K562 (cell line): ENCODE measurements around the gene UBAP1L. TPM values are rescaled to one million over a fixed set of nuclear protein-coding genes. Genes with fewer than 3 reads are reported as not detected.

ENCODE experiments used
- CTCFL ChIP-seq: IDR thresholded peaks from 2 replicates; pipeline ENCODE4 v1.6.1; 2011; ENCODE audit warnings: borderline replicate concordance, low read depth, mild to moderate bottlenecking, moderate library complexity, low read length; ENCODE audit not compliant: insufficient read depth, poor library complexity, severe bottlenecking
- CXXC5 ChIP-seq: fragments of 250-450 bp; sonication (Bioruptor Pico); IDR thresholded peaks from 2 replicates; pipeline ENCODE4 v1.8.0; 2022; ENCODE audit warnings: inconsistent platforms, mild to moderate bottlenecking, moderate library complexity
- FOXK1 ChIP-seq: sonication (generic); formaldehyde crosslinking; IDR thresholded peaks from 2 replicates; pipeline ENCODE4 v1.8.0; 2022; ENCODE audit warnings: missing genetic modification reagents, mild to moderate bottlenecking, borderline replicate concordance
- KDM1A ChIP-seq, 2 experiments: fragments of 450-650 bp; IDR thresholded peaks; 2 replicates each; pipeline ENCODE4 v1.6.1; 2016; ENCODE audit warnings: mild to moderate bottlenecking in 2 of 2
- KLF6 ChIP-seq: fragments of 250-450 bp; sonication (Bioruptor Pico); IDR thresholded peaks from 2 replicates; pipeline ENCODE4 v1.4.0; 2020; ENCODE audit warnings: mild to moderate bottlenecking, moderate library complexity, borderline replicate concordance
- PHF21A ChIP-seq: fragments of 450-650 bp; IDR thresholded peaks from 2 replicates; pipeline ENCODE4 v1.6.1; 2017; ENCODE audit warnings: low read depth, borderline replicate concordance
- POLR2H ChIP-seq: IDR thresholded peaks from 2 replicates; pipeline ENCODE4 v1.6.1; 2016; ENCODE audit warnings: missing genetic modification characterization, low read depth, mild to moderate bottlenecking, control low read depth, missing compliant biosample characterization, moderate library complexity
- RAD21 ChIP-seq, 2 experiments: fragments of 250-450 bp in 1 of 2; fragments of 450-650 bp in 1 of 2; sonication (Bioruptor Pico) in 1 of 2; formaldehyde crosslinking in 1 of 2; IDR thresholded peaks in 1 of 2; conservative IDR thresholded peaks in 1 of 2; 2 replicates each; pipeline versions ENCODE4 v1.4.0 to v1.8.0; 2020 to 2022; ENCODE audit warnings: mild to moderate bottlenecking in 2 of 2, moderate library complexity in 1 of 2
- REST ChIP-seq, 2 experiments: fragments of 450-650 bp; formaldehyde crosslinking in 1 of 2; IDR thresholded peaks; 2 replicates each; pipeline versions ENCODE4 v1.4.0 to v1.6.1; 2014 to 2020; ENCODE audit warnings: mild to moderate bottlenecking in 2 of 2, borderline replicate concordance in 1 of 2, low read depth in 1 of 2
- SMC3 ChIP-seq: conservative IDR thresholded peaks from 2 replicates; pipeline ENCODE4 v1.6.1; 2011; ENCODE audit warnings: low read depth, low read length, improper control_type of control experiment; ENCODE audit not compliant: insufficient read depth
- ZNF12 ChIP-seq: sonication (generic); formaldehyde crosslinking; IDR thresholded peaks from 2 replicates; pipeline ENCODE4 v1.4.0; 2020; ENCODE audit warnings: mild to moderate bottlenecking, missing genetic modification reagents
- polyA plus RNA-seq, 8 experiments: library from polyadenylated mRNA; depleted of rRNA in 4 of 8; stranded (reverse) in 5 of 8; unstranded in 3 of 8; fragments of >200 nt; fragmentation: Nextera tagmentation in 2 of 8; fragmentation: Illumina TruSeq in 1 of 8; extraction: Ambion mirVana in 2 of 8; extraction: Trizol in 1 of 8; gene quantifications; 2 replicates each; pipeline versions ENCODE4 v1.2.1 to v1.2.3, GENCODE V29; 2011 to 2014; ENCODE audit warnings: inconsistent platforms in 1 of 8, missing spikeins in 1 of 8
- total RNA-seq, 7 experiments: library from RNA; depleted of rRNA in 6 of 7; stranded (reverse); fragments of >200 nt in 6 of 7; fragmentation: Illumina TruSeq in 2 of 7; extraction: Trizol in 2 of 7; gene quantifications; 2 replicates each; pipeline versions ENCODE4 v1.2.1 to v1.2.3, GENCODE V29; 2011 to 2021; ENCODE audit warnings: low replicate concordance in 1 of 7

UBAP1L gene
- total and polyA plus RNA-seq, 9 of the 15 experiments (the other 6 are each of a cell fraction or from before 2014, with no cell fraction given): 0.16 to 0.71 (median 0.41) TPM; not detected in 2

- TF ChIP-seq REST (IDR thresholded peaks at IDR 0.05; ENCODE audit: borderline replicate concordance) (peak; percentile 36; the same call in 1 of the 2 replicates), REST (CRISPR knock-in tag; IDR thresholded peaks at IDR 0.05; ENCODE audit: low read depth) (no peak), FOXK1 (CRISPR knock-in tag) (no peak), KDM1A (IDR thresholded peaks at IDR 0.05) (peak; percentile 84 to 85), CTCFL (peak; percentile 37), PHF21A (peak; percentile 93), POLR2H (tag) (no peak), ZNF12 (CRISPR knock-in tag) (no peak), SMC3 (peak; percentile 34; the same call in 1 of the 2 replicates), KLF6 (CRISPR knock-in tag) (no peak), RAD21 (CRISPR knock-in tag; conservative IDR thresholded peaks at IDR 0.05 in 1 of 2, IDR thresholded peaks at IDR 0.05 in 1 of 2) (peak; percentile 29 to 60), CXXC5 (0 out of 2 replicates have a peak, but pooled peaks have one; percentile 16)
- TF ChIP-seq, all 486 proteins: peak for 11
Observed at GRCh38 chr15:65101411-65101890, 13.5 kb downstream of the UBAP1L start (continued).
